Glomerular visceral epithelial cell (primary cell): ENCODE measurements around the gene KIAA1217.

Source experiments
- DNase-seq: peaks from one replicate; pipeline ENCODE4 v3.0.0-alpha.2; 2016; ENCODE audit errors: extremely low spot score

Gene KIAA1217, protein sequence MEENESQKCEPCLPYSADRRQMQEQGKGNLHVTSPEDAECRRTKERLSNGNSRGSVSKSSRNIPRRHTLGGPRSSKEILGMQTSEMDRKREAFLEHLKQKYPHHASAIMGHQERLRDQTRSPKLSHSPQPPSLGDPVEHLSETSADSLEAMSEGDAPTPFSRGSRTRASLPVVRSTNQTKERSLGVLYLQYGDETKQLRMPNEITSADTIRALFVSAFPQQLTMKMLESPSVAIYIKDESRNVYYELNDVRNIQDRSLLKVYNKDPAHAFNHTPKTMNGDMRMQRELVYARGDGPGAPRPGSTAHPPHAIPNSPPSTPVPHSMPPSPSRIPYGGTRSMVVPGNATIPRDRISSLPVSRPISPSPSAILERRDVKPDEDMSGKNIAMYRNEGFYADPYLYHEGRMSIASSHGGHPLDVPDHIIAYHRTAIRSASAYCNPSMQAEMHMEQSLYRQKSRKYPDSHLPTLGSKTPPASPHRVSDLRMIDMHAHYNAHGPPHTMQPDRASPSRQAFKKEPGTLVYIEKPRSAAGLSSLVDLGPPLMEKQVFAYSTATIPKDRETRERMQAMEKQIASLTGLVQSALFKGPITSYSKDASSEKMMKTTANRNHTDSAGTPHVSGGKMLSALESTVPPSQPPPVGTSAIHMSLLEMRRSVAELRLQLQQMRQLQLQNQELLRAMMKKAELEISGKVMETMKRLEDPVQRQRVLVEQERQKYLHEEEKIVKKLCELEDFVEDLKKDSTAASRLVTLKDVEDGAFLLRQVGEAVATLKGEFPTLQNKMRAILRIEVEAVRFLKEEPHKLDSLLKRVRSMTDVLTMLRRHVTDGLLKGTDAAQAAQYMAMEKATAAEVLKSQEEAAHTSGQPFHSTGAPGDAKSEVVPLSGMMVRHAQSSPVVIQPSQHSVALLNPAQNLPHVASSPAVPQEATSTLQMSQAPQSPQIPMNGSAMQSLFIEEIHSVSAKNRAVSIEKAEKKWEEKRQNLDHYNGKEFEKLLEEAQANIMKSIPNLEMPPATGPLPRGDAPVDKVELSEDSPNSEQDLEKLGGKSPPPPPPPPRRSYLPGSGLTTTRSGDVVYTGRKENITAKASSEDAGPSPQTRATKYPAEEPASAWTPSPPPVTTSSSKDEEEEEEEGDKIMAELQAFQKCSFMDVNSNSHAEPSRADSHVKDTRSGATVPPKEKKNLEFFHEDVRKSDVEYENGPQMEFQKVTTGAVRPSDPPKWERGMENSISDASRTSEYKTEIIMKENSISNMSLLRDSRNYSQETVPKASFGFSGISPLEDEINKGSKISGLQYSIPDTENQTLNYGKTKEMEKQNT (N-terminal part only)

DNA sequence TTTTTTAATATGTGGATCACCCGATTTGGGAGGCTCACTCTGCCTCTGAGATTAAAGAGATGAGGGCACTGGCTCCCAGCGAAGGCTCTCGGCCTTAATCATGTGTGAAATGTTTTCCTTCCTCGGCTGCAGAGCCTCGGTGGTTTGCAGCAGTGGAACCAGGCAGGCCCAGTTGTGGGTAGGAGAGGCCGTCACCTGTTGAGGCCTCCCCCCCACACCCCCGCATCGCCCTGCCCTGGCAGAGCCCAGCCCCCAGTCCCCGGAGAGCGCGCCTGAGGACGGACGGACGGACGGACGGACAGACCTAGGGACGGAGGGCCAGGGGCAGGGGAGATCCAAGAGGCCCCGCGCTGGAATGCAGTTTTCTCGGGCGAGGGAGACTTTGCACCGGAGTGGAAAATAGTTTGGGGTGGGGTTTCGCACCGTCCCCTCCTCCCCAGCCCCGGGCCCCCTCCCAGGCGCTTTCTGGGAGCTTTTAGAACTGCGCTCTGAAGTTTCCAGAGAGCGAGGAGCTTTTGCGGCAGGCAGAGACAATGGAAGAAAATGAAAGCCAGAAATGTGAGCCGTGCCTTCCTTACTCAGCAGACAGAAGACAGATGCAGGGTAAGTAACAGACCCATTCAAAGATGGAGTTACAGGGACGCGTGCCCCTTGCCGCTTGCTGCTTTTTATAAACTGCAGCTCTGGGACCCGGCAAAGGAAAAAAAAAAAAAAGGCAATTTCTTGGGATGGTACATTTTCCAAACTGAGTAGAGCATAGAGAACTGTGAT, at the start of gene KIAA1217:
Gene KIAA1217 (plus strand): TSS at position 478 of the 771 bp plus-strand sequence. CDS start 56 bp downstream, at position 534.
- peak; percentile 59 for DNase-seq

DNA sequence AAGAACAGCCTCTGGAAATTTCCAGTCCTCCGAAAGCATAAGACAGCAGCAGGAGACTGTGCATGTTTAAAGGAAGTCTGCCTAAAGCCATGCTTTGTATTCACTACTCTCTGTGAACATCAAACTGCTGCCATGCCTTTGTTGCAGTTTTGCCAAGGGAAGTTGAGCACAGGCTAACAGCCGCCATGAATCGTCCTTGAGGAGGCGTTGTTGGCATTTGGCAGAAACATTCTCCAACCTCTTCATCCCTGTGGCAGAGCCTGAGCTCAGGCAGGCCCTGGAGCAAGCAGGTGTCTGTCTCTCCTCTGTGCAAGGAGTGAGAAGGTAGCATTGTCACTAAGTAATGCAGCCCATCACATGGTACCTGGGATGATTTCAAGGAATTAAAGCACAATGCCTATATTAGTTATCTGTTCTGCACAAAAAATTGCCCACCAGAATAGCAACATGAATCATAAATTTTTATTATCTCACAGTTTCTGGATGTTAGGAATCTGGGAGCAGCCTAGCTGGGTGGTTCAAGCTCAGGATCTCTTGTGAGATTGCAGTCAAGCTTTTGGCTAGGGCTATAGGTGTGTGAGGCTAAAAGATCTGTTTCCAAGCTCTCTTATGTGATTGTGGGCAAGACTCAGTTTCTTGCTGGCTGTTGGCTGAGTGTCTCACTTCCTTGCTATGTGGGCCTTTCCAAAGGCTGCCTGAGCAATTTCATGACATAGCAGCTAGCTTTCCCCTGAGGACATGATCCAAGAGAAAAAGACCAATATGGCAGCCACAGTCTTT, 46.5 kb upstream of the KIAA1217 start:
- DNase-seq = no peak

DNA sequence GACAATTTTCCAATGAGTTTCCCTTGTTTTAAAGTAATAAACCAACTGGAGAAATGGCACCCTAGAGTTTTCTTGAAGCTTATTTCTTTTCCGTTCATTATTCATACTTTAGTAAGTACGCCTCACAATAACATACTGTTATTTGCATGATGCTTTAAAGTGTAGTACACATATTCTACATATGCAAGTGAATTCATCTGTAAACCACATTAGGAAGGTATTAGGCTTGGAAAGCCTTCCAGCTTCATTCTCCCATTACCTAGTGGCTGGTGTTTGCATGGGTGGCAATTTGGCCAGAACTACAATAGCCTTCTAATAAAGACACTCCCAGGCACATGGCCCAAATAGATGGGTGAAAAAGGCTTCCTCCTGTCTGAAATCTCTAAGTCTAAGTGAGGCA, 45.5 kb upstream of the KIAA1217 start:
- DNase-seq = no peak

DNA sequence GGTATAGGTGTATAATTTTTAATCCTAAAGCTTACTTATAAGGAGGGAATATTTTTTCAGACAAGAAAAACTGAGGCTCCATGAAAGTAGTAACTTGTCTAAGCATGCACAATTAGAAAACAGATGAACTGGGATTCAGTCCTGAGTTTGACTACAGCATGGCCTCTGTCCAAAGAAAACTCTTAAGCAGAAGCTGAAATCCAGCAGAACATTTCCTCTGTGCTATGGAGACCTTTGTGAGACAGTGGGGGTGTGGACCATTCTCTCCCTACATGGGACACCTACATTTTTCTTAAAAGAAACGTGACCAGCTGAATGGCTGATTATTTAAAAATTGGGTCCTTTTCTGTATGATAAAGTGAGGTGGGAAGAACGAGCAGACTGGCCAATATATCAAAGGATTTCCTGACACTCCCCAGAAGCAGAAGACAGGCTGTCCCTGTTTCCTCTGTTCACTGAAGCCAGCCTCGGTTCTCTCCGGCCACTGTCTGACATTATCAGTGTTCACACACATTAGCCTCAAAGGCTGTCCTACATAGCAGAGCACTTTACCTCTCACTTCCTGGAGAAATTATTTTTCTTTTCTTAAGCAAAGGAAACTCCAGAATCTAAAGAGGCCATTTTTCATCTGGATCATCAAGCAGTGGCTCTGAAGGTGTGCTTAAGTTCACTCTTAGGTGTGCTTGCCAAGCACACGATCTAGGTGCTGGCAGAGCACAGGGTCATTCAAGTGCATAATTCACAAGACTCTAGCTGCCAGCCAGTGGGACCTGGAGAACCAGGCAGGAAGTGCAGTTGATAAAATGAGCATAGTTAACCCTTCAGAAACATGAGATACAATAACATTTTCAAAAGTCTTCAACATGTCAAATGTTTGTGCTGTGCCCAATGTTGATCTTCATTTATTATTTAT, 40.4 kb upstream of the KIAA1217 start:
- no peak for DNase-seq

DNA sequence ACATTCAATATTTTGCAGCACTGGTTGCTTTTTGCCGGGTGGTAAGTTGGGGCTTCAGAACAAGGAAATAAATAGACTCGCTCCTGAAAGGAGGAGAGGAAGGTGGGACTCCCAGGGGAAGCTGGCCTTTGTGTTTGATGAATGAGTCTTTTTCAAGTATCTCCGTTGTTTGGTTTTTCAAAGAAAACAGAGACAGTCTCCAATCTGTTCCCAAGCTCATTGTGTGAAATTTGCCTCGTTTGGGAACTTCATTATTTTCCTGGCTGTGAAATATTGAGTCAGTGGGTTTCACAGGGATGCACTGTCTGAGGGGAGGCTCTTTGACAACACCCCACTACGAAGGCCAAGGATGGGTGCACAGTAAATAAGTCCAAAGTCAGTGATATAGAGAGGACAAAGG, 38.7 kb upstream of the KIAA1217 start:
- DNase-seq = no peak

DNA sequence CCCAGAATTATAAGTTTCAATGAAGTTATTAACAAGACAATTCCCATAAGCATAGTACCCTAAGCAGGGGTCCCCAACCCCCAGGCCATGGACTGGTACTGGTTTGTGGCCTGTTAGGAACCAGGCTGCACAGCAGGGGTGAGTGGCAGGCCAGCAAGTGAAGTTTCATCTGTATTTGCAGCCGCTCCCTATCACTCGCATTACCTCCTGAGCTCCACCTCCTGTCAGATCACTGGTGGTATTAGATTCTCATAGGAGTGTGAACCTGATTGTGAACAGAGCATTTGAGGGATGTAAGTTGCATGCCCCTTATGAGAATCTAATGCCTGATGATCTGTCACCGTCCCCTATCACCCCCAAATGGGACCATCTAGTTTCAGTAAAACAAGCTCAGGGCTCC, 36.0 kb upstream of the KIAA1217 start:
- DNase-seq = no peak

DNA sequence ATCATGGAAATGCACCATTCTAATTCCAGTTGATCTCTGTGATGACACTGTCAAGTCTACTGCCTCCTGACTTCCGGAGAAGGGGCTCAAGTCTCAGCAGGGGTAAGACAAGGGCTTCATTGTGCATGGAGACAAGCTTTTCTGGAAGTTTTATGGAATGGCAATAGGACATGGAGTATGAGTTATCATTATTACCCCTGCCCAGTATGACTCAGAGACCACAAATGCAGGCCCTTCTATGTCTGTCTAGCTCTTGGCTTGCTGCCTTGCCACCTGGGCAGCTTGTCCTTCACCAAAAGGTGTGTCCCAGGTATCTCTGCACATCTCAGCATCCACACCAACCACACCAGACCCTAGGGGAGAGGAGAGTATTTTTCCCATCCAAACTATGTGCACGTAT, 34.9 kb upstream of the KIAA1217 start:
- DNase-seq = no peak

DNA sequence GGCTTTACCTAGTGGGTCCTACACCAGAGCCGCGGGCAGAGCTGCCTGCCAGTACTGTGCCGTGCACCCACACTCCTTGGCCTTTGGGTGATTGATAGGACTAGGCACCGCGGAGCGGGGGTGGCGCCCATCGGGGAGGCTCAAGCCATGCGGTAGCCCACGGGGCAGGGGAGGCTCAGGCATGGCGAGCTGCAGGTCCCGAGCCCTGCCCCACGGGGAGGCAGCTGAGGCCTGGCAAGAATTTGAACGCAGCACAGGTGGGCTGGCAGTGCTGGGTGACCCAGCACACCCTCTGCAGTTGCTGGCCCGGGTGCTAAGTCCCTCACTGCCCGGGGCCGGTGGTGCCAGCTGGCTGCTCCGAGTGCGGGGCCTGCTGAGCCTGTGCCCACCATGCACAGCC, 32.3 kb upstream of the KIAA1217 start:
- no peak for DNase-seq

DNA sequence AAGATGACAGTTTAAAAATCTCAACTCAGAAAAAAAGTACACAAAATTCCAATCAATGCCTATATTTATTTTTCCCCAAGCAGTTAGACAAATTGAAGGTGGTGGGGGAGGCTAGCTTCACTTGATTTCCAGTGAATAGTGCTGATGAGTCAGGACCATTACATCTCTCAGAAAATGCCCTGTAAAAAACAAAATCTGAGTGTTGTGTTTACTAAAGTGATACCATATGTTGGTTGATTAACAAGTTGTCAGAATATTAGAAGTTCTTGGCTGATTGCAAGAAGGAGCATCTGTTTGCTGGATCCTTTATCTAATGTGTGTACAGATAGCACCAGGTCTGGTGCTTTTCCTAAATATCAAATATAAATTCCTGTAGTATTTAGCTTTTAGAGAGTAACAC, 31.3 kb upstream of the KIAA1217 start:
- no peak for DNase-seq

DNA sequence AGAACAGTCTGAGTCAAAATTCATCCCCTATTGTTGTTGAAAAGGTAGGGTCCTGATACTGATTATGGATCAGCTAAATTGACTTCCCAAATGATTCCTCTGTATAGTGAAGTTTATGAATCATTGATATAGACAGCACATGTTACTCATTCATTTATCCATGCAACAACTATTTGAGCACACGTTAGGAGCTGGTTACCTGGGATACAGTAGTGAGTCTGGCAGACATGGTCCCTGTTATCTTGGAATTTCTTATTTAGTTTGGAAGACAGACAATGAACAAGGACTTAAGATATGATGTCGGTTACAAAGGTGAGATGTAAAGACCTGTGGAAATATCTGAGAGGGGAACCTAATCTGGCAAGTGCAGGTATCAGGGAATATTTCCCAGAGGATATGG, 28.0 kb upstream of the KIAA1217 start:
- DNase-seq = no peak

DNA sequence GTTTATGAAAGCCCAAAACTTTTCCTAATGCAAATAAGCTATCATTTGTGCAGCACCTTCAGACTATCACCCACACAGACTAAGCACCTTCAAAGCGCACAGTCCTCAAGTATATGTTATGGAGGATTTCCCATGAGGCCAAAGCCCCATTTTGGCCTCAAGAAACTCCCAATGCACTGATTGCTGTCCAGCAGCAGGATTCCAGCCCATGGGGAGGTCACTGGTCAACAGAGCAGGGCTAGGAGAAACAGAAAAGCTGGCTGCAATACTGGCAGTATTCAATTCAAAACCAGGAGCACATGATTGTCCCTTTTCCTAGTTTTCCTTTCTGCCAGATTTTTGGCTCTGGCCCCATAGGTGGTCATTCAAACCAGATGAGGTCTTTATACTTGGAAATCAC, 24.5 kb upstream of the KIAA1217 start:
- DNase-seq = no peak

DNA sequence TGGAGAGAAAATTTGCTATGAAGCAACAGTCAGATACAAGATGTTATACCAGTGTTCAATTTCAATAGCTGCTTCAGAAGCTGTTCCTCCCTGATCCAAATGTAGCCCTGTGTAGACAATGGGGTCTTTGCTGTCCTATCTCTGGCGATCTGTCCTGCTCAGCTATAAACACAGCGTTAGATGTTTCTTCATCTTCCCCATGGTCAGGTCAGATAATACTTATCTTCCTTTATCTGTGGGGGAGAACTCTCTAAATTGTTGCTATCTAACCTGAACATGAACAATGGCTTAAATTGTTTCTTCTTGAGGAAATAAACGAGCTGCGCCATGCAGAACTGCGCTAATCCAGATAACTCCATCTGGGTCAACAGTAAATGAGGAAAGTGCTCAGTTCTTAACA, 15.6 kb upstream of the KIAA1217 start:
- DNase-seq = no peak

DNA sequence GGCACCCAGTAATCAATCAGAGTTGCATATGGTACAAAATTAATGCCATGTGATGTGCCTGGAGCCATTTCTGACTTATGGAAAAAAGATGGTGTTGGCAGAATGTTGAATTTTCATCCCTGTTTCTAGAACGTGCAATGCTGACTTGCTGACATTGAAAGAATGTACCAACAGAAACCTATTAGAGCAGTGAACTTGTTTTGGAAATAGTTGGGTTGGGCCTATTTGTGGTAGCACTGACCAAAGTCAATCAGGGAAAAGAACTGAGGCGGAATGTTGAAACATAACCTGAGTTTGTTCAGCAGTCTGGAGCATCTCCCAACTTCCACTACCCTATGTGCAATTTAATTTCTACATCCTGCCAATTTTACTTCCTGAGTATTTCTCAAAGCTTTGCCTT, 11.7 kb upstream of the KIAA1217 start:
- no peak for DNase-seq

DNA sequence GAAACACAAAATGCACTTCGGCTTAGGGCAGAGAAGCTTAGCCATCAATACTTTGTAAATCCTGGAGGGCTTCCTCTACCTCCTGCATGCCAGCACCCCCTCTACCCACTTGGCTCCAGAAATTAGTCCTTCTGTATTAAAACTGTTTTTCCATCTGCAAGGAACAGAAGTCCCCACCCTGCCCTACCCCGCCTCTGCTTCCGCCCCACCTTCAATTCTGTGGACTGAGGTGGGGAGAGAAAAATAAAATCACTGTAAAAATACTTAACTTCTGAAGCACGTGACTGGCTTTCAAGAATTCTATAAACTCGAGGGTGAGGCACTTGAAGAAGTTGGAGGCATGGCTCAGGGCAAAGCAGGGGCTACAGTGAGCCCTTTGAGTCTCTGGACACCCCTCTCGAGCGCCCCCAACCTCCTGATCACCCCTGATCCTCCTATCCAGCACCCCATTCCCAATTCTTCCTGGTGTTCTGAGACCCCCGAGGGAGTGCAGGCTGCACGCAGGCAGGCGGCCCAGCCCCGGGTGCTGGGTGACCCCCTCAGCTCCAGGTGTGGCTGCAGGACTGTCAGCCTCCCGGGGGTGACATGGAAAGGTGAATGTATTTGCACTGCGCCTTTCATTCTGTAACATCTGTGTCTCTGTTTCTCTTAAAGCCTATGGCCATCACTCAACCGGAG, 7.3 kb upstream of the KIAA1217 start:
- DNase-seq = no peak

DNA sequence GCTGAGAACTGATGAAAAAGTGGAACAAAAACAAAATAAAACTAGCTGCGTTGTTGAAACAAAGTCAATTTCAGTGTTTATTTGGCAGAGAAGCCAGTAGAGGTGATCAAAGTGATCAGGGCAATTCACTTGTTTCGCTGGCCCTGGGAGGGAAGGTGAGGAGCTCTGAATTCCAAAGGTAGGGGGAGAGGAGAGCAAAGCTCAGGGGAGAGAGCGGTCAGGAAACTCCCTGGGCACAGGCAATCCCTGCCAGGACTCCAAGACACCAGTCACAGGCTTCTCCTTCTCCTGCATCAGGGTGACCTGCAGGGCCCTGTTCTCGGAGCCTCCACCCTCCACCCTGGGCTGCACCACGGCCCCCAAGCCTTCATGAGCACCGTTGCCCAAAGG, 6.8 kb upstream of the KIAA1217 start:
- DNase-seq = no peak

DNA sequence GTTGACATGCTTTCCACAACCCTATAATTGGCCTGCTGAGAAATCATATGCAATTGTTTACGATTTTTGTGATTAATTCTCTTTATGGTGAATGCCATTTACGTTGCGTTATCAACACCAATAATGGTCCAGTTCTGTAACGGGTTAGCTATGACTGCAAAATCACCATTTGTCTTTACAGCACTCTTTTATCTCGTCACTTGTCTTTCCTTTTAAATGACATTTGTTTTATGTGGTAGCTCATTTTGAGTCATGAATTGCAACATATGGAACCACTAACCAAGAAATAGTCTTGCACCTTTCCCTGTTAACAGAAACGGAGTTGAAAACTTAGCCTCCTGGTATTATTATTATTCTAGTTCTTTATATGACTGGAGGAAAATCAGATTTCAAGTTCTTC, 3.1 kb upstream of the KIAA1217 start:
- no peak for DNase-seq

DNA sequence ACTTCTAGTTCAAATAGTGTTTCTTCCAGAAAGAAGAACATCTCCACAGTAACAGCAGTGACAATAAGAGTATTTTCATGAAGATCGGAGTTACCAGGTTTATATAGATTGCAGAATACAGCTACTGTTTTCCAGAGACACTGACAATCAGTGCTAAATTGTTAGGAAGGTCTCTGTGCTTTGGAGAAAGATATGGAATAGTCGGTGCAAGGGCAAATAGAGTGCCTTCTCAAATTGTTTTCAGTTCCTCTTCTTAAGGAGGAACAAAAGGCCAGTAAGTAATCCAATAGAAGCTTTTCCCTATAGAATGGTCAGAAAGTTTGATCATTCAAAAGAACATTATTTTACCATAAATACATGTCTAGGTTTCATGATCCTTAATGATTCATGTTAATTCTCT, 2.6 kb upstream of the KIAA1217 start:
- no peak for DNase-seq

DNA sequence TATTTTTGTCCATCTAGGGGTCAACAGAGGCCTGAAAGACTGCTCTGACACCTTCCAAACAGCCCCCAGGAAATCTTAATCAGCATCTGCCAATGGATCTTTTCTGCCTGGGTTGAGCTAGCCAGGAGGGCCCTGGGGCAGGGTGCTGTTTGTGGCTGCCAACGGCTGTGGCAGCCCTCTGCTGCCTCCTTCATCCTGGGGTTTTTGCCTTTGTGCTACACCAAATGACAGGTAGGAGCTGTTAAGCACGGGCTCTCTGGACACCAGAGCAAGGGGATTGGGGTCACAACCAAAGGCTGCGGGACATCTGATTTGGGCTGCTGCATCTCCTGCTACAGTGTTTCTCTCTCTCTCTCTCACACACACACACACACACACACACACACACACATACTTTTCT, 2.0 kb upstream of the KIAA1217 start:
- no peak for DNase-seq

DNA sequence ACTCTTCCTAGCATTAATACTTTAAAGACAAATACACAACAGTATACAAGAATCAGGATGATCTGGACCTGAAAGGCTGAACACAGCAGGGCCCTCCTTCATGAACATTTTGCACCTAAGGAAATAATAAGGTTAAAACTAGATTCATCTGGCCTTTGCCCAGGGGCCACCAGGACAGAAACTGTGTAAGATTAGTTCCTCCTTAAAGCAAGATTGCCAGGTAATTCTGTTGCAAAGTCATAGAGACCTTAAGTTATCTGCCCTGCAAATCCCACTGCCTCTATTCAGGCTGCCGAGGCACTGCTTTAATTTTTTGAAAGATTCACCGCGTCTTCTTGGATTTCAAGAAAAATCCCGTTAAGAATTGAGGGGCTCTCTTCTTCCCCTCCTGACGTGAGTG, 1.6 kb upstream of the KIAA1217 start:
- no peak for DNase-seq
